ENCODE results near the gene WRAP73.
A peak's percentile ranks its signal among the peaks of the same experiment; 100 is the strongest.
"Not testable (repeated sequence)": the region's sequence is repeated elsewhere in the genome, so short reads cannot be mapped to it uniquely, and the experiment has no call there.

The WRAP73 gene

DNA sequence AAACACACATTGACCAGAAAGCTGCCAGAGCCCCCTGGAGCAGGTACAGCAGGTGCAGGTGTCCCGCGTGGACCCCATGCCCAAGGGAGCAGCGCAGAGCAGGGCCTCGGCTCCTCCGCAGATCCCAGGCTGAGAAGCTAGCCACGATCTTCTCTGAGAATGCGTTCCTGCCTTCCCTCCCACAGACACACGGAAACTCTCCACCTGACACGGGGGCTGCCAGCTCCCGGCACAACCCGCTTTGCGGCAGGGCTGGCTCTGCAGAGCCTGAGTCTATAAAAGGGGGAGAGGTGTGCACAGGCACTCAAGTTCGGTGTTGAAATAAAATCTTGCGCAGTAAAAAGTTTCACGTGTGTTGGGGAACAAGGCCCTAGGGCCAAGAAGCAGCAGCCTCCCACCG, 48.2 kb downstream of the WRAP73 start:
- DNase-seq (ENCODE audit: insufficient read length, low spot score) (no peak), FAIRE-seq (no peak)

DNA sequence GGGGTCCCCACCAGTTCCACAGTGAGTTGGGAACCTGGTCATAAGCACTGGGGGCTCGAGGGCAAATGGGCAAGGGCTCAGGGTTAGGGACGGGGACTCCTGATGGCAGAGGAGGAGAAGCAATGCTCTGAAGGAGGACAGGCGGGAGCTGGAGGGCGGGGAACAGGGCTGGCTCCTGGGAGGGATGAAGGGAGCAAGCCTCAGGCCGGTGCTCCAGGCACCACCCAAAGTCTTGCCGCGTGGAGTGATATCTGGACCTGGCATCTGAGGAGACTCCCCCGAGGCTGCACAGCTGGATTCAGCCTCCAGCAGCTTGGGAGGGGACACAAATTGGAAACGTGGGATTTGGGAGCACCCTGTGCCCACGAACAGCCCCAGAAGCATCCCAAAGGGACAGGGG, 49.5 kb downstream of the WRAP73 start:
- no peak for FAIRE-seq

DNA sequence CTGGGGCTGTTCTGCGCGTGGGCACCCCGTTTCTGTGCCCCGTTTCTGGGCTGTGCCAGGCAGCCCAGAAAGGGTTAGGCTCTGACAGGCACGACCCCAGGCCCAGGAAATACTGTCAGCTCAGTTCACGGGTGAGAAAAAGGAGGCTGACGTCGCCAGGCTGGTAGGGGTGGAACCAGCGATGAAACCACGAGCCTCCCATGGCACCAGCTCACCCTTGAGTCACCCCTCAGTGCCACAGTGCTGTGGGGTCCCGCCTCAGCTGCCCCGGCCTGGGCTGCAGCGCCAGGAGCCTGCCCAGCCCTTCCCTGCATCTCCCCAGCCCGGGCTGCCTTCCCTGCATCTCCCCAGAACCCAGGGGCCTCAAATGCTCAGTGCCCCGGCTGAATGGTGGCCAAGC, 50.1 kb downstream of the WRAP73 start:
- FAIRE-seq = no peak
- DNase-seq (ENCODE audit: insufficient read length, low spot score) = no peak

More for the DNA sequence above, 49.5 kb downstream of the WRAP73 start:
- no peak for DNase-seq (ENCODE audit: insufficient read length, low spot score)

DNA sequence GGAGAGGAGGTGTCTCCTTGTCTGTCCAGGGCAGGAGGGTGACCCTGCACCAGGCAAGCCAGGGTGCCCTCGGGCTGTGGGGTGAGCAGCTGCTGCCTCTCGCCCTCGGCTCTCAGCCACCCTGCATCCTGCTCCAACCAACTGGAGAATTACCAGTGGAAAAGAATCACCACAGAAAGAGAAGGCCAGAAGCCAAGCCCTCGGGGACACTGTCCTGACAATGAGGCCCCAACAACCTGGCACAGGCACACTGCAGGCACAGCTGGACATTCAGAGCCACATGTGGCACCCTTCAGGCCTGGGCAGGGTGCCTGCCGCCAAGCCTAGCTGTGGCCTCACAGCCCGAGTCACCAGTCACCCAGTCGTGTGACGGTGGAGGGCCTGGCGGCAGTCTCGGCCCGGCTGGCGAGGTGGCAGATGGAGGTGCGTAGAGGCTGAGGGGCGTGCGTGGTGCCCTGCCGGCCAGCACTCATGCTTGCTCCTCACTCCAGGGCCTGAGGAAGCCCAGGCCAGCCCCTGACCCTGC, 50.6 kb downstream of the WRAP73 start:
- DNase-seq (ENCODE audit: insufficient read length, low spot score) (no peak), FAIRE-seq (no peak)

DNA sequence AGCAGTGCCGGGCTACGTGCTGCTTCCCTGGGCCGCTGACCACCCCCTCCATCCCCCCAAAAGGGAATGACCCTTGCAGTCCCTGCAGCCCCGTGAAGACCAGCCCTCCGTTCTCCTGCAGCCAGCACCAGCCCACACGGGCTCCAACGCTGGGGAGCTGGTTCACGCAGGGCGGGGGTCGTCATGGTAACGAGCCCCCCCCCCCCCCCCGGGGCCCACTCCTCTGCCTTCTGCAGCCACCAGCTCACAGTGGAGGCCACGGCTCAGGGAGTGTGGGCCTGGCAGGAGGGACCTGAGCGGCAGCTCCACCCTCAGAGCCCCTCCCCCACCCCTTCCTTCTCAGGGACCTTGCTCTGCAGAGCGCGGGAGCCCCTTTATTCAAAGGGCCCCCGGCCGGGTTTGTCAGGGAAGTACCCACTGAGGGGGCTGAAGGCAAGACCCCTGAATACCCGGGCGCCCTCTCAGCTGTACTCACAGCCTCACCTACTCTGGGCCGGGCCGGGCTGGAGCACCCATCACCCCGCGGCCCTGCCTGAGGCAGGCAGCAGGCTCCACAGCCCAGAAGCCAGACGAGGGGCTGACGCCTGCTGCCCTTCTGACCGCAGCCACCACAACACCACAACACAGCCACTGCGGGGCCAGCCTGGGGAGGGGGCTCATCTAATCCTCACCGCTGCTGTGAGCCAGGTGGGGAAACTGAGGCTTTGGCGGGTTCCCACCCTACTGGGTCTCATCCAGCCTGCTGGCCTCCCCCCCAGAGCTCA, 51.2 kb downstream of the WRAP73 start:
- no peak for FAIRE-seq
- no peak for DNase-seq (ENCODE audit: insufficient read length, low spot score)

DNA sequence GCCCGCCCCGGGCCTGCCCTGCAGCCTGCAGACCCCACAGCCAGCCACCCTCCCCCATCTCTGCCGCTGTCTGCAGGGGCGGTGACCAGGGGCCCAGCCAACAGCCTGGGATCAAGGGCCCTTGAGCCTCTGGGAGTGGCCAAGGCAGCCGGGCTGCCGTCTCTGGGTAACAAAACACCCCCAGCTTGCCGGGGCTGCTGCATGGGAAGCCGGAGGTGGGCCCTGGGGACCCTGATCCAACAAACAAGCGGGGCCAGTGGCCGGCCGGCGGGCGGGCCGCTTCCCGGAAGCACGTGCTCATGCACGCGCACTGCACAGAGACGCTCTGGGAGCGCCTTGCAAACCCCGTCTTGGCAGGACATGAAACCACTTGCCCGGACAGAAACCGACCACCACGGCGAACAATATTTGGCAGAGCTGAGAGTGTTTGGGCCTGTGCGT, 51.8 kb downstream of the WRAP73 start:
- FAIRE-seq (no peak), DNase-seq (ENCODE audit: insufficient read length, low spot score) (no peak)

DNA sequence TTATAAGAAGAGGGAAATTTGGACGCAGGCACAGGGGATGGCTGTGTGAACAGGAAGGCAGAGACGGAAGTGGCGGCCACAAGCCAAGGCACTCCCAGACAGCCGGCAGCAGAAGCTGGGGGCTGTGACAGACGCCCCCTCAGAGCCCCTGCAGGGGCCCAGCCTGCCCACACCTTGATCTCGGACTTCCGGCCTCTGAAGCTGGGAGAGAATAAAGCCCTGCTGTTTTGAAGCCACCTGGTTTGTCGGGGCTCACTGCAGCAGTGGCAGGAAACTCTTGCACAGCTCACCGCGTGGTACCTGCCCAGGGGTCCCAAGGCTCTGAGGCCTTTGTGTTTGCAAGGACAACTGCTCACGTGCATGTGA, 52.3 kb downstream of the WRAP73 start:
- FAIRE-seq (no peak), DNase-seq (ENCODE audit: insufficient read length, low spot score) (no peak)

DNA sequence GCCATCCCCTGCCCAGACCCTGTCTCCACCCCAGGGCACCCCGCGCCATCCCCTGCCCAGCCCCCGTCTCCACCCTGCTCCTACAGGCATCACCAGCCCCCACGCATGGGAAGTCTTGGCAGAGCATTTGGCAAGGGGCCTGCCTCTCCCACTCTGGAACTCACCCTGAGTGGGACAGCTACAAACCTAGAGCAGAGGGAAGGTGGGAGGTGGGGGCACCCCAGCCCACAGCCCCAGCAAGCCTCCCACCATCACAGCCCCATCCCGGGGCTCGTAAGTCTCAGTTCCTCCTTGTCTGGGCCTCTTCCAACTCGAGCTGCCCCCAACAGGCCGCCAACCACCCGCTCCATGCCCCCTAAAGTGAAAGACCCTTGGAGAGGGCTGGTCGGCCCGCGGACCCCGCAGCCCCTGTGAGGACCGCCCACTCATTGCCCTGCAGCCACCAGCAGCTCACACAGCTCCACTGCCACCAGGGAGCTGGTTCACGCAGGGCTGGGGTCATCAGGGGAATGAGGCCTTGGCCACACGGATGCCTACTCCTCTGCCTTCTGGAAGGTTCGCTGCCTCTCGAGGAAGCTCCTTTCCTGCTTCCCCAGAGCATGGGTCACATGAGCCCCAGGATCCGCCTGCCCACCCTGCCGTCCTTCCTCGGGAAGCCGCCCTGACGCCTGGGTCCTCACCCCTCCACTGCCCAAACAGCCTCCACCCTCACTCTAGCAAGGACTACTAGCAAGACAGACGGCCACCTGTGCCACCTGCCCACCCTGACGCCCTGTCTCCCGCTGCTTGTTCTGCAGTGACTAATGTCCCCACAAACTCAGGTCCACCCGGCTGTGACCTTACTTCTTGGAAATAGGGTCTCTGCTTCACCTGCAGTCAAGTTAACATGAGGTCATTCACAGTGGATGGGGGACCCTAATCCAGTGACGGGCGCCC, 53.0 kb downstream of the WRAP73 start:
- FAIRE-seq (no peak), DNase-seq (ENCODE audit: insufficient read length, low spot score) (no peak)

DNA sequence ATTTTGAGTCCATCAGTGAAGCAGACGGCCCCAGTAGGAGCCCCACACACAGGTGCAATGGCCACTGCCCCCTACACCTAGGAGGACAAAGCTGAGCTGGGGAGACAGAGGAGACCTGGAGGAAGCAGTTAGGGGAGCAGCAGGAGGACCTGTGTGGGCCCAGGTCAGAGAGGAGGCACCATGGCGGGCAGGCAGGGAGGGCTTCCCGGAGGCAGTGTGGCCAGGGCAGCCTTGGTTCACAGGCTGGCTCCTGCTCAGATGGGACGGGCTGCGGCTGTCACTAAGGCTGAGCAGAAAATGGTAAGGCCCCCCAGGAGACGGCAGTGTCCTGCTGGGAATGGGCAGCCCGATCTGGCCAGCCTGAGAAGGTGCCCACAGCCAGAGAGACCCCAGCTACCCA, 54.0 kb downstream of the WRAP73 start:
- FAIRE-seq (no peak), DNase-seq (ENCODE audit: insufficient read length, low spot score) (no peak)

DNA sequence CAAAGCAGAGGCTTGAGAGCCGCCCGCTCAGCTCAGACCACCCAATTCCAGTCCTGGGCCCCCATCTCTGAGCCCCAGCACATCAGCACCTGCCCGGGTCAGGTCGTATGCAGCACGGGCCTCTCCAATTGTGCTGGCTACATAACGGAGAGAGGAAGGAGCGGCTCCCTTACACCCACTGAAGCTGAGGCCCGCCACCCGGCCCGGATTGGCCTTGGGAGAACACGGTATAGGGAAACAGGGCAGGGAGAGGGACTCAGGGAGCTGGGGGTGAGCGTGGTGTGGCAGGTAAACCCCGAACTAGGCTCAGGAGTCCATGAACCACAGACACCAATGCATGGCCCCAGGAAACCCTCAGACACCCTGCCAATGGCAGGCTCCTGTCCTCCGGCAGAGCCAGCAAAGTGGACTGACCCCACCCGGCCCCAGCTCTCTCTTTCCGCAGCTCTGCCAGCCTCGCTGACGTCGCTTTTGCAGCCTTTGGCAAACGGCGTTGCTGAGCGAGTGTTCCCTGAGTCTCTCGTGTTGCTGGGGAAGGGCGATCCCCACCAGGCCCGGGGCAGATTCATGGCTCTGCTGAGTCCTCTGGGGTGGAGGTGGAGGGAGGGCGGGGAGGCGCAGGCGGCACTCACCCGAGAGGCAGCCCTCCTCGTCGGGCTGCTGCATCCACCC, 55.1 kb downstream of the WRAP73 start:
- FAIRE-seq = no peak
- no peak for DNase-seq (ENCODE audit: insufficient read length, low spot score)

DNA sequence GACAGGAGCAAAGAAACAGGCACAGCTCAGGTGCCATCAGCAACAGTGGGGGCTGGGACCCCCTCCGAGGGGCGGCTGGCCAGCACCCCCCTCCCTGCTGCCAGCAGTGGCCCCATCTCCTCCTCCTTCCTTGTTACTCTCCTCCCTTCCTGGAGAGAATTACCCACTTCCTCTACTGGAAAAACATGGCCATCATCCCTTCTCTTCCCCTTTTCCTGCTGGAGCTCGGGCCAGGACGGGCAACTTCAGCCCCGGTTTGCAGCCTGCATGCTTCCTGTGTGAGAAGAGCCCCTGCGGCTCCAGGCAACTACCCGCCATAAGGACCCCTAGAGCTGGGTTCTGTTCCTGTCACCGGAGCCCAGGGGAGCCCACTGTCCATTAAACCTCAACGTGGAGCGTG, 56.2 kb downstream of the WRAP73 start:
- FAIRE-seq (no peak), DNase-seq (ENCODE audit: insufficient read length, low spot score) (no peak)

DNA sequence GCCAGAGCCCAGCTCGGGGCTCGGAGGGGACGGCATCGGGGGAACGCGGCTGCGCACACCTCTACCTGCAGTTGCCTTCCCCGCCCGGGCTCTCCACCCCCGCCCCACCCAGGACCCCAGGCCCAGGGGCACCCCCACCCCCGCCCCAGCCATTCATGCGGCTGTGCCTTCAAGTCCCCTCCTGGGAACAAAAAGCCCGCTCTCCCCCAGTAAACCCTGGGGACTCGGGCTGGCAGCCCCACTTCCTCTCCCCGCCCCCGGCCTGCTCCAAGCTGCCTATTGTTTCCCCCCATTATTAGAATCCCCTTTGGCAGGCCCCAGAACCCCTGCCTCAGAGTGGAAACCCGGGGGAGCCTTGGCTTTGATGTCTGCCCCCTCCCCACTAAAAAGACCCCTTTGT, 56.6 kb downstream of the WRAP73 start:
- no peak for FAIRE-seq
- DNase-seq (ENCODE audit: insufficient read length, low spot score) = no peak

DNA sequence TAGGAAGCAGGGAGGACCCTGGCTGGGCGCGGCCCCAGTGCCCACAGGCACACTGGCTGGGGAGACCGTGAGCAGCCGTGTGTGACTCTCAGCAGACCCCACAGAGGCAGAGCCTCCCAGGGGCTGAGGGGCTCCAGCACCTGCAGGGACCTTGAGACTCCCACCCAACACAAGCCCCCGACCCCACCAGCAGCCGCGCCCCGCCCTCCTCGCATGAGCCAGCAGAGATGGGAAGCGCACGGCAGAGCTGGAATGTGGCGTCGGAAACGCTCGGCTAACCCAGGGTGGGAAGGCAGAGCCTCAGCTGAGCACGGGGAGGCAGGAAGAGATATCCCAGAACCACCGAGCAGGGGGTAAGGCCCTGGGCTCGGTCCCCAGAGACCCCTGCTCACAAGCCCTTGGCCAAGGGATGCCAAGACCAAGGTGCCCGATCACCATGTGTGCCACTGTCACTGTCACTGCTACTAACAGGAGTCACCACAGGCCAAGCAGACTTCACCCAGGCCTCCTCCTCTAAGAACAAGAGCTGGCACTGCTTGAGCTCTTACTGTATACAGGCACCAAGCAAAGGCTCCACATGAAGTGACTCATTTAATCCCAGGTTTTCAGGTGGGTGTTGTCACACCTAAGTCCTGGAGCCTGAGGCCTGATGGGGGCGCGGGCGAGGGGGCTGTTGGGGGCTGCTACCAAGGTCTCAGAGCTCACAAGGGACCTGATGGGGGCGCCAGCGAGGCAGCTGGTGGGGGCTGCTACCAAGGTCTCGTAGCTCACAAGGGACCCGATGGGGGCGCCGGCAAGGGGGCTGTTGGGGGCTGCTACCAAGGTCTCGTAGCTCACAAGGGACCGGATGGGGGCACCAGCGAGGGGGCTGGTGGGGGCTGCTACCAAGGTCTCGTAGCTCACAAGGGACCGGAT, 58.7 kb downstream of the WRAP73 start:
- FAIRE-seq (no peak), DNase-seq (ENCODE audit: insufficient read length, low spot score) (no peak)

DNA sequence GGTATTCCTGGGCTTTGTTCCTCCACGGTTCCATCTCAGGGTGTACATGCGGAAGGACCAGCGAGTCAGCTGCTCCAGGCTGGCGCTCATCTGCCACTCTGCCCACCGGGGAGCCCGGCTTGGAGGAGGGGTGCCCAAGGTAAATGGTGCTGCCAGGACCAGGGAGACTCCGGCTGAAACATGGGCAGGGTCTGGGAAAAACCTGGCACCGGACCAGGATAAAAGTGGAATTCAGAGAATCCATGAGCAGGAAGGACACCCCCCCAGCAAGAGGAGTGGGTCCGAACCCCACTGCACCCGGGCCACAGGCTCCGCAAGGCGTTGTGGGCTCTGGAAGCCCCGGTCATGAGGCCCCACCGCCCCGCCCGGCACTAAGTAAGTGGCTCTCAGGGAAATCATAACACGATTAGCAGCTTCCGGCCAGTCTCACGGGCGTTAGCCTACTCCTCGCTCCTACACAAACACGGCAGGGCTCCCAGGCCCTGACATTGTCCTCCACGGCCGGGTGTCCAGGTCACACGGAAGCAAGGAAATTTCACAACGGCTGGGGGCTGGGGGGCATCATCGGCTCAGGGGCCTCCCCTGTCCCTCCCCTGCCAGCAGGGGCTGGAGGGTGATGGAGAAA, 59.7 kb downstream of the WRAP73 start:
- FAIRE-seq (no peak), DNase-seq (ENCODE audit: insufficient read length, low spot score) (no peak)

DNA sequence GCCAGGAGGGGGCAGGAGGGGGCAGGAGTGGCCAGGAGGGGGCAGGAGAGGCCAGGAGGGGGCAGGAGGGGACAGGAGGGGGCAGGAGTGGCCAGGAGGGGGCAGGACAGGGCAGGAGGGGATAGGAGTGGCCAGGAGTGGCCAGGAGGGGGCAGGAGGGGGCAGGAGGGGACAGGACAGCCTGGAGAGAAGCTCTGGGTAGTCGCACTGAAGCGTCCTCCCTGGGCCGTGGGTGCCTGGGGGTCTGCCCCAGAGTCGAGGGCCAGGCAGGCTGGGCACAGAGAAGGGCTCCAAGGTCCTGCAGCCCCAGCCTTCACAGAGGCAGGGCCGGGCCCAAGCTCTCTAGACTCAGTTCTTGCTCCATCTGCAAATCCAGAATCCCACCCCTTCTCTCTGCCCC, 61.5 kb downstream of the WRAP73 start:
- FAIRE-seq = no peak
- no peak for DNase-seq (ENCODE audit: insufficient read length, low spot score)

DNA sequence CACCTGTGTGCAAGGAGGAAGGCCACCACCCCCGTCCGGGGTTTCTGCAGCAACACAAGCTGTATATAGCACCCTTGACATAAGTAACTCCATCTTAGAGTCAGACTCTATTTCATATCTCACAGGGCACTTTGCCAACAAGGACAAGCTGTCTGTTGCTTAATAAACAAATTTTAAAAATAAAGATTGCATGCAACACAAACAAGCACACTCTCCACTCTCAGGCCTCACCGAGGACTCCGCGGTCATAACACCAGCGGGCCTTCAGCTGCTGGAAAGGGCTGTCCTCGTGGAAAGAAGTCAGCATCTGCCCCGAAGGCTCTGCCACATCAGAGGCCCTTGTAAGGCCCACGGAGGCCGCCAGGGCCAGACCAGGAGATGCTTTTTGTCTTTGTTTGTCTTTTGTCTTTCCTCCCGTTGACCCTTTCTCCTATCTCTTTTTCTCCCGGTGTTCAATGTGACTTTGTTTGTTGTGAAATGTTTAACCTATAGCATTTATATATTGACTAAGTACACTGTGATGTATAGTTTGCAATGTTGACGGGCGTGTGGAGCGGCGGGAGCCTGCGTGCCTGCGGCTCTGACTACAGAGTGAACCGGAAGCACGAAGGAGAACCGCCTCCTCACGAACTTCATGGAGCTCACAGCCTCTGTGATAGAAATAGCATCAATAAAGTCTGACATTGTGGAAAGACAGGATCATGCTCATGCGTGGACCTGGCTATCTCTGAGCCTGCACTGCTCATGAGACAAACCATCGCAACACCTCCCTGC, 62.7 kb downstream of the WRAP73 start:
- DNase-seq (ENCODE audit: insufficient read length, low spot score) (no peak), FAIRE-seq (no peak)

DNA sequence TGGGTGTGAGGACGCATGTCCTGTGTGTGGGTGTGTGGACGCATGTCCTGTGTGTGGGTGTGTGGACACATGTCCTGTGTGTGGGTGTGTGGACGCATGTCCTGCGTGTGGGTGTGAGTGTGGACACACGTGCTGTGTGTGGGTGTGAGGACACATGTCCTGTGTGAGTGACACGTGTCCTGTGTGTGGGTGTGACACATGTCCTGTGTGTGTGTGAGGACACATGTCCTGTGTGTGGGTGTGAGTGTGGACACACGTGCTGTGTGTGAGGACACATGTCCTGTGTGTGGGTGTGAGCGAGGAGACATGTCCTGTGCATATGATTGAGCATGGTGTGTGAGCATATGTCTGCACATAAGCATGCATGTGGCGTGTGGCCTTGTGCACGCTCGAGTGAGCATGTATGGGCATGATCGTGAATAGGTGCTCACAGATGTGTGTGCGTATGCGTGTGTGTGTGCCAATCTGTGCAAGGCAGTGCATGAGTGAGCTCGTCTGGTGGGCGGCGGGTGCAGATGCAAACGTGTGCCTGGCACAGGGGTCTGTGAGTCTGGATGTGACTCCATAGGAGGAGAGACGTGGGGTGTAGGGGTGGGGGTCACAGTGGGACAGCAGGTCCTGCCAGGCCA, 63.8 kb downstream of the WRAP73 start:
- FAIRE-seq (peak; percentile 99), DNase-seq (ENCODE audit: insufficient read length, low spot score) (no peak)

DNA sequence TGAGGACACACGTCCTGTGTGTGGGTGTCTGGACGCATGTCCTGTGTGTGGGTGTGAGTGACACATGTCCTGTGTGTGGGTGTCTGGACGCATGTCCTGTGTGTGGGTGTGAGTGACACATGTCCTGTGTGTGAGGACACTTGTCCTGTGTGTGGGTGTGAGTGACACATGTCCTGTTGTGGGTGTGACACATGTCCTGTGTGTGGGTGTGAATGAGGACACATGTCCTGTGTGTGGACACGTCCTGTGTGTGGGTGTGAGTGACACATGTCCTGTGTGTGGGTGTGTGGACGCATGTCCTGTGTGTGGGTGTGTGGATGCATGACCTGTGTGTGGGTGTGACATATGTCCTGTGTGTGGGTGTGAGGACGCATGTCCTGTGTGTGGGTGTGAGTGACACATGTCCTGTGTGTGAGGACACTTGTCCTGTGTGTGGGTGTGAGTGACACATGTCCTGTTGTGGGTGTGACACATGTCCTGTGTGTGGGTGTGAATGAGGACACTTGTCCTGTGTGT, 64.5 kb downstream of the WRAP73 start:
- not testable (repeated sequence) for FAIRE-seq

More for the DNA sequence above, 64.5 kb downstream of the WRAP73 start:
- DNase-seq (ENCODE audit: insufficient read length, low spot score) = not testable (repeated sequence)

Data from HTR-8/SVneo (cell line).